Right lobe of liver (tissue), 4 donors: ENCODE results near the gene ASPSCR1.

Source experiments
- POLR2A ChIP-seq: fragments of 450-650 bp; IDR thresholded peaks from one replicate; pipeline ENCODE4 v1.6.1; 2017; ENCODE audit warnings: antibody characterized with exemption, mild to moderate bottlenecking
- TF ChIP-seq, protein P1 (sequence below), 4 donors: fragments of 200-600 bp in 3 of 4; fragments of 450-650 bp in 1 of 4; IDR thresholded peaks; one replicate each; pipeline versions ENCODE4 v1.5.1 to v1.8.0; 2016 to 2022; ENCODE audit warnings: antibody characterized with exemption in 4 of 4, mild to moderate bottlenecking in 2 of 4
- donor health status: DM: no; HTN: no; CAD: no.
- donor health status: DM: no; HTN: no; CAD: no.
- donor health status: DM: no; HTN: yes; CAD: no.

- TF ChIP-seq, protein P1, sequence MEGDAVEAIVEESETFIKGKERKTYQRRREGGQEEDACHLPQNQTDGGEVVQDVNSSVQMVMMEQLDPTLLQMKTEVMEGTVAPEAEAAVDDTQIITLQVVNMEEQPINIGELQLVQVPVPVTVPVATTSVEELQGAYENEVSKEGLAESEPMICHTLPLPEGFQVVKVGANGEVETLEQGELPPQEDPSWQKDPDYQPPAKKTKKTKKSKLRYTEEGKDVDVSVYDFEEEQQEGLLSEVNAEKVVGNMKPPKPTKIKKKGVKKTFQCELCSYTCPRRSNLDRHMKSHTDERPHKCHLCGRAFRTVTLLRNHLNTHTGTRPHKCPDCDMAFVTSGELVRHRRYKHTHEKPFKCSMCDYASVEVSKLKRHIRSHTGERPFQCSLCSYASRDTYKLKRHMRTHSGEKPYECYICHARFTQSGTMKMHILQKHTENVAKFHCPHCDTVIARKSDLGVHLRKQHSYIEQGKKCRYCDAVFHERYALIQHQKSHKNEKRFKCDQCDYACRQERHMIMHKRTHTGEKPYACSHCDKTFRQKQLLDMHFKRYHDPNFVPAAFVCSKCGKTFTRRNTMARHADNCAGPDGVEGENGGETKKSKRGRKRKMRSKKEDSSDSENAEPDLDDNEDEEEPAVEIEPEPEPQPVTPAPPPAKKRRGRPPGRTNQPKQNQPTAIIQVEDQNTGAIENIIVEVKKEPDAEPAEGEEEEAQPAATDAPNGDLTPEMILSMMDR (IDR thresholded peaks at IDR 0.05), result no peak
- no peak for TF ChIP-seq POLR2A
Observed at GRCh38 chr17:81996757-81997441, 19.5 kb downstream of the ASPSCR1 start.
